ENCODE measurements around the gene SLX9.

- no peak for TF ChIP-seq POLR2A (IDR thresholded peaks at IDR 0.05; ENCODE audit: low read length)
- no peak for TF ChIP-seq GATA1 (IDR thresholded peaks at IDR 0.05; ENCODE audit: low read depth, low read length)
Measured at GRCh38 chr21:44970766-44971671, 31.2 kb downstream of the SLX9 start.

All from erythroblast (primary cell).